HepG2 (cell line): ENCODE results near the gene TEDC1. TPM values are rescaled to one million over a fixed set of nuclear protein-coding genes. Genes with fewer than 3 reads are reported as not detected.
A peak's percentile ranks its signal among the peaks of the same experiment; 100 is the strongest.

ENCODE experiments used
- GFI1 ChIP-seq: sonication (generic); formaldehyde crosslinking; IDR thresholded peaks from 2 replicates; pipeline ENCODE4 v1.5.0; 2020; ENCODE audit warnings: missing genetic modification reagents, mild to moderate bottlenecking, borderline replicate concordance
- GZF1 ChIP-seq: sonication (generic); formaldehyde crosslinking; IDR thresholded peaks from 2 replicates; pipeline ENCODE4 v1.5.1; 2020; ENCODE audit warnings: mild to moderate bottlenecking, missing genetic modification reagents
- POLR2G ChIP-seq: fragments of 200-400 bp; formaldehyde crosslinking; IDR thresholded peaks from 2 replicates; pipeline ENCODE4 v1.6.1; 2018; ENCODE audit warnings: mild to moderate bottlenecking, low read depth, low read length, moderate library complexity
- SNRNP70 ChIP-seq: fragments of 200-400 bp; formaldehyde crosslinking; IDR thresholded peaks from 2 replicates; pipeline ENCODE4 v1.6.1; 2017; ENCODE audit warnings: mild to moderate bottlenecking, low read depth, low read length, moderate library complexity
- polyA plus RNA-seq, 8 experiments: library from polyadenylated mRNA; depleted of rRNA in 3 of 8; stranded (reverse) in 7 of 8; unstranded in 1 of 8; fragments of >200 nt; fragmentation: Illumina TruSeq in 4 of 8; extraction: Trizol in 4 of 8; gene quantifications; 2 replicates each; pipeline versions ENCODE4 v1.2.1 to v1.2.3, GENCODE V29; 2011 to 2016; ENCODE audit warnings: low read depth in 4 of 8, missing spikeins in 1 of 8, mixed read lengths in 1 of 8; ENCODE audit not compliant: insufficient read depth in 1 of 8
- total RNA-seq, 5 experiments: library from RNA; depleted of rRNA; stranded (reverse); fragments of >200 nt; fragmentation: Illumina TruSeq; extraction: Trizol; gene quantifications; 2 replicates each; pipeline ENCODE4 v1.2.3, GENCODE V29; 2016; ENCODE audit warnings: low read depth in 1 of 5
- TF ChIP-seq, protein P1 (sequence below): IDR thresholded peaks from 2 replicates; pipeline ENCODE4 v1.6.1; 2016; ENCODE audit warnings: low read depth, control low read depth
- TF ChIP-seq, protein P2 (sequence below): sonication (generic); formaldehyde crosslinking; IDR thresholded peaks from 2 replicates; pipeline ENCODE4 v1.4.0; 2020; ENCODE audit warnings: missing genetic modification reagents, borderline replicate concordance
- TF ChIP-seq, protein P3 (sequence below): sonication (generic); formaldehyde crosslinking; IDR thresholded peaks from 2 replicates; pipeline ENCODE4 v1.8.1; 2023; ENCODE audit warnings: mild to moderate bottlenecking, missing genetic modification reagents, borderline replicate concordance

TEDC1 gene
- total and polyA plus RNA-seq, 2 of the 13 experiments (the other 11 are each of a cell fraction or from before 2014, with no cell fraction given): 5.7 to 27.4 TPM

DNA sequence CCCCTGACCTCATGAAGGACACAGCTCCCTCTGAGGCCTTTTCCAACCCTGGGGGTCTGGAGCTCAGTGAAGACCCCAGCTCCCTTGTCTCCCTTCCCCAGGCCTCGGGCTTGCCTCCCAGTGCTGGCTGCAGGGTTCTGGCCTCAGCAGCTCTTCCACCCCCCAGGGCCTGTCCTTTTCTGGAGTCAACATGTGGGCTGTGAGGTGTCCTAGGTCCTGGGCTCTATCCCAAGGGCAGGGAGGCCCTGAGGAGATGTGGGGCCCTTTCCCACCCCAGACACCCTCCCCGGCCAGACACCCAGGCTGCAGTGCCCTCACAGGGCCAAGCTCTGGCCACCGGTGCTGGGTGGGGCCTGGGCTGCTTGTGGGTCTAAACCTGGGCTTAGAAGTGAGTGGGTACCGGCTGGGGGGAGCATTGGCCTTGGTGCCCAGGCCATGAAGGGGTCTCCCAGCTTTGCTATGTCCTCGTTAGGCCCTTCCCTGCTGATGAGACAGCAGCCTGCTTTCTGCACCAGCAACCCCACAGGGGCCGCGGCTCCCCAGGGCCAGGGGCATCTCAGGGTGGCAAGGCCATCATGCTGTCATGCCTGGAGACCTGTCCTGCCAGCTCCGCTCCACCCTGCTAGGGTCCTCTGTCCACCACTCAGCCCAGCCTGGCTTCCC is 19.1 kb upstream of the TEDC1 start (continued):
- TF ChIP-seq, protein P1, sequence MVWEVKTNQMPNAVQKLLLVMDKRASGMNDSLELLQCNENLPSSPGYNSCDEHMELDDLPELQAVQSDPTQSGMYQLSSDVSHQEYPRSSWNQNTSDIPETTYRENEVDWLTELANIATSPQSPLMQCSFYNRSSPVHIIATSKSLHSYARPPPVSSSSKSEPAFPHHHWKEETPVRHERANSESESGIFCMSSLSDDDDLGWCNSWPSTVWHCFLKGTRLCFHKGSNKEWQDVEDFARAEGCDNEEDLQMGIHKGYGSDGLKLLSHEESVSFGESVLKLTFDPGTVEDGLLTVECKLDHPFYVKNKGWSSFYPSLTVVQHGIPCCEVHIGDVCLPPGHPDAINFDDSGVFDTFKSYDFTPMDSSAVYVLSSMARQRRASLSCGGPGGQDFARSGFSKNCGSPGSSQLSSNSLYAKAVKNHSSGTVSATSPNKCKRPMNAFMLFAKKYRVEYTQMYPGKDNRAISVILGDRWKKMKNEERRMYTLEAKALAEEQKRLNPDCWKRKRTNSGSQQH (CRISPR knock-in tag): no peak
- no peak for TF ChIP-seq SNRNP70
- TF ChIP-seq, protein P2, sequence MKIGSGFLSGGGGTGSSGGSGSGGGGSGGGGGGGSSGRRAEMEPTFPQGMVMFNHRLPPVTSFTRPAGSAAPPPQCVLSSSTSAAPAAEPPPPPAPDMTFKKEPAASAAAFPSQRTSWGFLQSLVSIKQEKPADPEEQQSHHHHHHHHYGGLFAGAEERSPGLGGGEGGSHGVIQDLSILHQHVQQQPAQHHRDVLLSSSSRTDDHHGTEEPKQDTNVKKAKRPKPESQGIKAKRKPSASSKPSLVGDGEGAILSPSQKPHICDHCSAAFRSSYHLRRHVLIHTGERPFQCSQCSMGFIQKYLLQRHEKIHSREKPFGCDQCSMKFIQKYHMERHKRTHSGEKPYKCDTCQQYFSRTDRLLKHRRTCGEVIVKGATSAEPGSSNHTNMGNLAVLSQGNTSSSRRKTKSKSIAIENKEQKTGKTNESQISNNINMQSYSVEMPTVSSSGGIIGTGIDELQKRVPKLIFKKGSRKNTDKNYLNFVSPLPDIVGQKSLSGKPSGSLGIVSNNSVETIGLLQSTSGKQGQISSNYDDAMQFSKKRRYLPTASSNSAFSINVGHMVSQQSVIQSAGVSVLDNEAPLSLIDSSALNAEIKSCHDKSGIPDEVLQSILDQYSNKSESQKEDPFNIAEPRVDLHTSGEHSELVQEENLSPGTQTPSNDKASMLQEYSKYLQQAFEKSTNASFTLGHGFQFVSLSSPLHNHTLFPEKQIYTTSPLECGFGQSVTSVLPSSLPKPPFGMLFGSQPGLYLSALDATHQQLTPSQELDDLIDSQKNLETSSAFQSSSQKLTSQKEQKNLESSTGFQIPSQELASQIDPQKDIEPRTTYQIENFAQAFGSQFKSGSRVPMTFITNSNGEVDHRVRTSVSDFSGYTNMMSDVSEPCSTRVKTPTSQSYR (CRISPR knock-in tag): no peak
- peak; percentile 32; the same call in 1 of the 2 replicates for TF ChIP-seq POLR2G
- TF ChIP-seq, protein P3, sequence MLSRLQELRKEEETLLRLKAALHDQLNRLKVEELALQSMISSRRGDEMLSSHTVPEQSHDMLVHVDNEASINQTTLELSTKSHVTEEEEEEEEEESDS (CRISPR knock-in tag): no peak
- TF ChIP-seq GZF1 (CRISPR knock-in tag): no peak
- TF ChIP-seq GFI1 (CRISPR knock-in tag): no peak
- TF ChIP-seq, all 625 proteins: peak for 3
